ENCODE results near the gene RIMKLB.
A peak's percentile ranks its signal among the peaks of the same experiment; 100 is the strongest.

RIMKLB gene
- long read RNA-seq = 0 reads

GRCh38 chr12:8697476-8698131 is at the start of gene RIMKLB:
Gene RIMKLB (plus strand): TSS chr12:8697991. CDS start chr12:8713867, 15,876 bp downstream.
- H3K27me3 ChIP-seq (ENCODE audit: insufficient read depth, poor library complexity, severe bottlenecking) = peaks cover 47% of the 10 kb centered on the region
- H3K4me3 ChIP-seq (replicated peaks; ENCODE audit: insufficient read depth, low read length) = peak within 1 kb of the TSS; percentile 64
- DNase-seq (ENCODE audit: low read depth in 1 of 2, low spot score in 1 of 2) = peak; percentile 21 to 48
- TF ChIP-seq POLR2AphosphoS5 (IDR thresholded peaks at IDR 0.05; ENCODE audit: low read depth) = no peak
- no peak for TF ChIP-seq REST (IDR thresholded peaks at IDR 0.05; ENCODE audit: insufficient replicate concordance, low read depth)
- TF ChIP-seq SPI1 (IDR thresholded peaks at IDR 0.05; ENCODE audit: borderline replicate concordance, low read depth) = no peak
- no peak for TF ChIP-seq CTCF (IDR thresholded peaks at IDR 0.05; ENCODE audit: insufficient read depth, low read length)
- TF ChIP-seq GABPA (IDR thresholded peaks at IDR 0.05; ENCODE audit: low read depth) = no peak
- H3K27ac ChIP-seq (replicated peaks) = no peak within 1 kb of the TSS

GRCh38 chr12:8648576-8649205 is 49.1 kb upstream of the RIMKLB start:
- TF ChIP-seq CTCF (IDR thresholded peaks at IDR 0.05; ENCODE audit: insufficient read depth, low read length) (no peak), GABPA (IDR thresholded peaks at IDR 0.05; ENCODE audit: low read depth) (no peak), SPI1 (IDR thresholded peaks at IDR 0.05; ENCODE audit: borderline replicate concordance, low read depth) (no peak), POLR2AphosphoS5 (IDR thresholded peaks at IDR 0.05; ENCODE audit: low read depth) (no peak), REST (IDR thresholded peaks at IDR 0.05; ENCODE audit: insufficient replicate concordance, low read depth) (no peak)
- H3K4me3 ChIP-seq (replicated peaks; ENCODE audit: insufficient read depth, low read length) = no peak overlapping the region
- H3K27ac ChIP-seq (replicated peaks) = no peak overlapping the region
- DNase-seq (ENCODE audit: low read depth in 1 of 2, low spot score in 1 of 2) = no peak
- peaks cover 17% of the 10 kb centered on the region for H3K27me3 ChIP-seq (ENCODE audit: insufficient read depth, poor library complexity, severe bottlenecking)

- H3K4me3 ChIP-seq (replicated peaks; ENCODE audit: insufficient read depth, low read length) = no peak overlapping the region
- peaks cover 12% of the 10 kb centered on the region for H3K27me3 ChIP-seq (ENCODE audit: insufficient read depth, poor library complexity, severe bottlenecking)
- DNase-seq (ENCODE audit: low read depth in 1 of 2, low spot score in 1 of 2) = no peak
- TF ChIP-seq POLR2AphosphoS5 (IDR thresholded peaks at IDR 0.05; ENCODE audit: low read depth) (no peak), REST (IDR thresholded peaks at IDR 0.05; ENCODE audit: insufficient replicate concordance, low read depth) (no peak), CTCF (IDR thresholded peaks at IDR 0.05; ENCODE audit: insufficient read depth, low read length) (no peak), GABPA (IDR thresholded peaks at IDR 0.05; ENCODE audit: low read depth) (no peak), SPI1 (IDR thresholded peaks at IDR 0.05; ENCODE audit: borderline replicate concordance, low read depth) (no peak)
- no peak overlapping the region for H3K27ac ChIP-seq (replicated peaks)
Measured at GRCh38 chr12:8655421-8655820, 42.4 kb upstream of the RIMKLB start.

All from HL-60 (cell line).